A673 (cell line): Measurements from ENCODE around the gene TTLL6. TPM values are rescaled to one million over a fixed set of nuclear protein-coding genes. Genes with fewer than 3 reads are reported as not detected.

Experiments used
- BruUV-seq: library from RNA; stranded (reverse); fragments of 400-500 nt; replicated peaks from 2 replicates; lab custom pipeline; 2021; lab: Mats Ljungman, UMichigan
- CTCF ChIA-PET: fragments of 300-600 bp; sonication (Branson Sonifier 250); formaldehyde crosslinking; loops from one replicate; lab custom pipeline; 2022; ENCODE audit warnings: antibody characterized with exemption; lab: Charles Lee
- POLR2A ChIA-PET: fragments of 300-600 bp; sonication (Branson Sonifier 250); formaldehyde crosslinking; loops from one replicate; lab custom pipeline; 2022; ENCODE audit warnings: antibody characterized with exemption; ENCODE audit not compliant: low non-redundant PET; lab: Charles Lee
- DNase-seq: peaks from one replicate; pipeline ENCODE4 v3.0.0-alpha.2; 2015; ENCODE audit warnings: low spot score
- H3K27ac ChIP-seq: fragments of 200-600 bp; sonication (generic); 2 replicates; pipeline ENCODE4 v1.5.1; 2016; ENCODE audit warnings: mixed run types, low read depth, mild to moderate bottlenecking, mixed read lengths, antibody characterized with exemption, low read length; ENCODE audit not compliant: poor library complexity, severe bottlenecking
- H3K27me3 ChIP-seq: fragments of 200-600 bp; sonication (generic); replicated peaks from 2 replicates; pipeline ENCODE4 v1.6.1; 2017; ENCODE audit warnings: mixed run types, low read depth, mild to moderate bottlenecking, mixed read lengths, antibody characterized with exemption, low read length; ENCODE audit not compliant: insufficient read depth, poor library complexity
- H3K36me3 ChIP-seq: fragments of 200-600 bp; sonication (generic); 2 replicates; pipeline ENCODE4 v1.6.1; 2016; ENCODE audit warnings: mixed run types, mild to moderate bottlenecking, mixed read lengths, antibody characterized with exemption, low read length; ENCODE audit not compliant: insufficient read depth, poor library complexity, severe bottlenecking
- H3K4me1 ChIP-seq: fragments of 200-600 bp; sonication (generic); 2 replicates; pipeline ENCODE4 v1.6.1; 2017; ENCODE audit warnings: mixed run types, mild to moderate bottlenecking, mixed read lengths, antibody characterized with exemption, low read length; ENCODE audit not compliant: insufficient read depth, poor library complexity, severe bottlenecking
- H3K4me3 ChIP-seq: fragments of 200-600 bp; sonication (generic); 2 replicates; pipeline ENCODE4 v1.5.1; 2016; ENCODE audit warnings: low read depth, mixed run types, mild to moderate bottlenecking, mixed read lengths, low read length; ENCODE audit not compliant: poor library complexity, severe bottlenecking
- H3K9me3 ChIP-seq: fragments of 200-600 bp; sonication (generic); 2 replicates; pipeline ENCODE4 v1.6.1; 2016; ENCODE audit warnings: mixed run types, low read depth, mild to moderate bottlenecking, mixed read lengths, antibody characterized with exemption, low read length; ENCODE audit not compliant: poor library complexity, severe bottlenecking
- CTCF ChIP-seq: fragments of 300-800, 200-600 bp; sonication (generic); conservative IDR thresholded peaks from 2 replicates; pipeline ENCODE4 v1.5.1; 2017; ENCODE audit warnings: low read depth, mild to moderate bottlenecking, antibody characterized with exemption, low read length, moderate library complexity, mixed read lengths
- EZH2 ChIP-seq: fragments of 200-600 bp; sonication (generic); IDR thresholded peaks from 2 replicates; pipeline ENCODE4 v1.6.1; 2017; ENCODE audit warnings: borderline replicate concordance, low read depth, mild to moderate bottlenecking, mixed read lengths, antibody characterized with exemption, low read length; ENCODE audit not compliant: poor library complexity, severe bottlenecking
- intact Hi-C: fragments of 100-400 bp; cut with micrococcal nuclease; formaldehyde crosslinking; loops from one replicate; pipeline ENCODE4 v1.10.0; 2022; ENCODE audit not compliant: unreplicated experiment
- total RNA-seq: library from RNA; stranded (reverse); gene quantifications from 2 replicates; pipeline ENCODE4 v1.2.3, GENCODE V29; 2021

TTLL6 gene
- total RNA-seq, 1 experiment from 2014 or later, result 2.3 TPM

GRCh38 chr17:48747445-48748363, 69.3 kb downstream of the TTLL6 start:
- H3K4me3 ChIP-seq, result no peak overlapping the region
- no peak for DNase-seq
- no peak for TF ChIP-seq EZH2
- TF ChIP-seq CTCF, result no peak
- H3K4me1 ChIP-seq, result no peaks in the 10 kb centered on the region
- no peaks in the 10 kb centered on the region for H3K27me3 ChIP-seq
- H3K27ac ChIP-seq, result no peak overlapping the region
- ChIA-PET CTCF (no interaction called here), POLR2A (no interaction called here)
- BruUV-seq, result no TSS peak
- H3K36me3 ChIP-seq, result no peaks in the 10 kb centered on the region
- H3K9me3 ChIP-seq, result no peaks in the 10 kb centered on the region
- intact Hi-C loops, result loop anchor here (5.0 kb wide), 1 partner anchor 305 kb away; no protein-coding TSS in a partner anchor

- TF ChIP-seq EZH2 (no peak), CTCF (no peak)
- POLR2A ChIA-PET, result no interaction called here
- no peak overlapping the region for H3K4me3 ChIP-seq
- BruUV-seq, result no TSS peak
- CTCF ChIA-PET, result no interaction called here
- no peaks in the 10 kb centered on the region for H3K27me3 ChIP-seq
- H3K9me3 ChIP-seq, result no peaks in the 10 kb centered on the region
- H3K27ac ChIP-seq, result no peak overlapping the region
- intact Hi-C loops, result loop anchor here (5.0 kb wide), 1 partner anchor 305 kb away; no protein-coding TSS in a partner anchor
- no peak for DNase-seq
- no peaks in the 10 kb centered on the region for H3K36me3 ChIP-seq
- no peaks in the 10 kb centered on the region for H3K4me1 ChIP-seq
Measured at GRCh38 chr17:48746916-48747444, 70.0 kb downstream of the TTLL6 start.

- DNase-seq, result no peak
- Histone ChIP-seq H3K27me3 (no peaks in the 10 kb centered on the region), H3K4me3 (no peak overlapping the region), H3K36me3 (no peaks in the 10 kb centered on the region), H3K27ac (no peak overlapping the region), H3K4me1 (no peaks in the 10 kb centered on the region), H3K9me3 (no peaks in the 10 kb centered on the region)
- CTCF ChIA-PET, result no interaction called here
- no peak for TF ChIP-seq CTCF
- TF ChIP-seq EZH2, result no peak
- POLR2A ChIA-PET, result no interaction called here
- no TSS peak for BruUV-seq
- intact Hi-C loops, result loop anchor here (5.0 kb wide), 1 partner anchor 303 kb away; no protein-coding TSS in a partner anchor
Measured at GRCh38 chr17:48745381-48746275, 71.4 kb downstream of the TTLL6 start.
